ENCODE data around the gene RSPH3. TPM values are rescaled to one million over a fixed set of nuclear protein-coding genes. Genes with fewer than 3 reads are reported as not detected.

Gene RSPH3
- total RNA-seq, 2 experiments from 2014 or later = 4.2 TPM

DNA sequence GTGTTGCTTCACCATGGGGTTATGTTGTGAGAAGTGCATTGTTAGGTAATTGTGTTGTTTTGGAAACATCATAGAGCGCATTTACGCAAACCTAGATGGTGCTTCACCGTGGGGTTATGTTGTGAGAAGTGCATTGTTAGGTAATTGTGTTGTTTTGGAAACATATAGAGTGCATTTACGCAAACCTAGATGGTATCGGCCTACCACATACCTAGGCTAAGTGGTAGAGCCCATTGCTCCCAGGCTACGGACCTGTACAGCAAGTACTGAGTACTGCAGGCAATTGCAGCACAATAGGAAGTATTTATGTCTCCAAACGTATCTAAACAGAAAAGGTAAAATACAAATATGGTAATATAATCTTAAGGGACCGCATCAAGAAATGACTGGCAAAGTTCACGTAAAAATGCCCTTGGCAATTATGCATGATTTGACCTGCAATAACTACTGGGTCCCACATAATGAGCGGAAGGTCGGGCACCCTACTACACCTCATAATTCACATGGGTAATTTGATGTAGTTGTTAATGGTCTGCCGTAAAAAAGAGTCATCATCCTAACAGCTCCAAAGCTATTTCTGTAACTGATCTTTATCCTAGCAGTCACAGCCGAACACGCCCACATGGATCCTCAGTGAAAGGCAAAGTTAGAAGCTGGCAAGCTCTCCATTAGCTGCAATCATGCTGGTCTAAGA is 76.0 kb downstream of the RSPH3 start:
- Mint-ChIP-seq H3K9me3 (no peaks in the 10 kb centered on the region), H3K4me3 (no peak overlapping the region), H3K27ac (no peak overlapping the region), H3K27me3 (no peaks in the 10 kb centered on the region), H3K36me3 (ENCODE audit: low read depth) (no peaks in the 10 kb centered on the region), H3K4me1 (ENCODE audit: low read depth) (peaks cover 2% of the 10 kb centered on the region)
- TF ChIP-seq, protein P1, sequence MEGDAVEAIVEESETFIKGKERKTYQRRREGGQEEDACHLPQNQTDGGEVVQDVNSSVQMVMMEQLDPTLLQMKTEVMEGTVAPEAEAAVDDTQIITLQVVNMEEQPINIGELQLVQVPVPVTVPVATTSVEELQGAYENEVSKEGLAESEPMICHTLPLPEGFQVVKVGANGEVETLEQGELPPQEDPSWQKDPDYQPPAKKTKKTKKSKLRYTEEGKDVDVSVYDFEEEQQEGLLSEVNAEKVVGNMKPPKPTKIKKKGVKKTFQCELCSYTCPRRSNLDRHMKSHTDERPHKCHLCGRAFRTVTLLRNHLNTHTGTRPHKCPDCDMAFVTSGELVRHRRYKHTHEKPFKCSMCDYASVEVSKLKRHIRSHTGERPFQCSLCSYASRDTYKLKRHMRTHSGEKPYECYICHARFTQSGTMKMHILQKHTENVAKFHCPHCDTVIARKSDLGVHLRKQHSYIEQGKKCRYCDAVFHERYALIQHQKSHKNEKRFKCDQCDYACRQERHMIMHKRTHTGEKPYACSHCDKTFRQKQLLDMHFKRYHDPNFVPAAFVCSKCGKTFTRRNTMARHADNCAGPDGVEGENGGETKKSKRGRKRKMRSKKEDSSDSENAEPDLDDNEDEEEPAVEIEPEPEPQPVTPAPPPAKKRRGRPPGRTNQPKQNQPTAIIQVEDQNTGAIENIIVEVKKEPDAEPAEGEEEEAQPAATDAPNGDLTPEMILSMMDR (IDR thresholded peaks at IDR 0.05) = no peak
- ChIA-PET POLR2A (interaction anchor here (1.6 kb wide), 1 partner anchor 20 kb away, joined by 7 read pairs; no protein-coding TSS in a partner anchor), CTCF (no interaction called here)
- DNase-seq (no peak), ATAC-seq (no peak)
- intact Hi-C loops (cut with micrococcal nuclease) = no loop called here

Other genes with a start within 250 kb of the RSPH3 start
- 100 to 1,000 TPM; 199 to 206 TPM for gene EZR, start 180.8 kb downstream of the RSPH3 start, total RNA-seq
- 100 to 1,000 TPM; 112 to 113 TPM for gene TAGAP, start 44.8 kb upstream of the RSPH3 start, total RNA-seq
- not detected for gene FNDC1, start 169.2 kb upstream of the RSPH3 start, total RNA-seq

All from activated CD8-positive, alpha-beta T cell treated with anti-CD3 and anti-CD28 coated beads for 36 hours (primary cell).